Activated CD4-positive, alpha-beta T cell treated with anti-CD3 and anti-CD28 coated beads, Interleukin-2, amount 50 U/mL, for 48 hours (primary cell): ENCODE data around the gene SPRR5.

Experiments used
- DNase-seq, 2 experiments: peaks; one replicate each; pipeline ENCODE4 v3.0.0-alpha.2; 2020

Gene SPRR5

GRCh38 chr1:152951711-152952110, 4.7 kb downstream of the SPRR5 start:
- DNase-seq = no peak

DNA sequence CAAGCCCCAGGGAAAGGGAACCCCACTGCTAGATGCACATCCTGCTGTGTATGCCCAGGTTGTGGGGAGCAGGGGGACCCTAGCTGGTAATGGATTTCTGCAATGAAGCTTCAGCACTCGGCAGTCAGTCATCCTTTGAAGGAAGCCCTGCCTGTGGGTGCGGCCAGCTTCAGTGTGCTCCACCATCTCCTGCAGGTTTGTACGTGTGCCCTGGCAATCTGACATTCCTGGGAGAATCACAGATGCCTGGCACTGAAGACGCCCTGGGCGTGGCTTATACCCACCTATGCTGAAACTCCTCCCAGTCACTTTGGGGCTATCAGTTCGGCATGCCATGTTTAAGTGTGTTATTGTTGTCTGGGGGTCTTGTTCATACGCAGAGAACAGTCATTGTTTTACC, 6.8 kb downstream of the SPRR5 start:
- DNase-seq = no peak

- DNase-seq = no peak
Measured at GRCh38 chr1:152954436-152954835, 7.4 kb downstream of the SPRR5 start.

- DNase-seq = no peak
Measured at GRCh38 chr1:152957561-152957960, 10.6 kb downstream of the SPRR5 start.

- DNase-seq = no peak
Measured at GRCh38 chr1:152959273-152959672, 12.3 kb downstream of the SPRR5 start.

DNA sequence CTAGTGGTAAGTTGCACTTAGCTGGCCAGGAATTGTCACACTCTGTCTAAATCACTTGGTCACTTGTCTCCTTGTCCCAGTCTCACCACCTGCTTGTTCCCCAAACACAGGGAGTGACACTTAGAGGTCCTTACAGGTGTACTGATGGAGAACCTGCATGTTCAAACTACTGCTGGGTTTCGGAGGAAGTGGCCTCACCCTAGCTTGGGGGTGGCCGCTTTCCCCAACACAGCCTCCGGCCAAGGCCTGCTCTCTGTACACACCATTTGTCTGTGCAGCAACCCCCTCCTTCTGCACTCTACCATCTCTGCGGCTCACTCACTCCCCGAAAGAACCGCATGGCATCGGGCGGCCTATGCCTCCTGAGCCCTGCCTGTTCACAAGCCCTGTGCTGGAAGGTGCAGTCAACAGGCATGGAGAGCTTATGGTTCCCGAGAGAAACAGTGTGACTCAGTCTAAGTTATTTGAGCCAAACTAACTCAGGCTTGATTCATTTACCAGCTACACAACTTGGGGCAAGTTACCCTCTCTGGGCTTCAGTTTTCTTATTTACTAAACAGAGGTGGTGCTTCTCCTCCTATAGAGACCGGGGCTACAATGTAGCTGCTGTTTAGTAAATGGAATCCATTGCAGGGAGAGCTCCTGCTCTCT, 12.9 kb downstream of the SPRR5 start:
- DNase-seq = no peak

- no peak for DNase-seq
Measured at GRCh38 chr1:152960452-152961044, 13.5 kb downstream of the SPRR5 start.

- no peak for DNase-seq
Measured at GRCh38 chr1:152961226-152961891, 14.4 kb downstream of the SPRR5 start.

DNA sequence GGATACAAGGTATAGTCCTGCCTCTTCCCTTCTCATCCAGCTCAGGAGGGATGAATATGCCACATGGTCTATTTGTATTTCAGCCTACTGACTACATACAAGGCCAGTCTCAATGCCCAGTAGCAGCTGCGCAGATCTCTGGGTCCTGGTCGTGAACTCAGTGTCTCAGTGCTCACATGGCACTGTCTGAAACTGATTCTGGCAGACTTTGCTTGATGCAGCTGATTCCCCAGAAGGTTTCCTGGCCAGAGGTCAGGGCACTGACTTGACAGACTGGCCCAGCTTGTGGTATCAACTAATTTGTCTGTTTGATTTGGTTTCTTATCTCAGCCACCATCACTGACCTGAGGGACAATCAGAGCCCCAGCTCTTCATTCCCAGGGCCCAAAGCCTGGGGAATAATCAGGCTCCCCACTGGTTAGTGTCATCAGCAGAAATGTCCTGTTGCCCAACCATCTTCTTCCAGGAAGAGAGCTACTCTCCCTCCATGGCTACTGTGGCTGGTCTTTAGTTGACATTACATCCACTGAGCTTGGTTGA, 15.9 kb downstream of the SPRR5 start:
- DNase-seq = no peak

- no peak for DNase-seq
Measured at GRCh38 chr1:152964536-152964935, 17.5 kb downstream of the SPRR5 start.

DNA sequence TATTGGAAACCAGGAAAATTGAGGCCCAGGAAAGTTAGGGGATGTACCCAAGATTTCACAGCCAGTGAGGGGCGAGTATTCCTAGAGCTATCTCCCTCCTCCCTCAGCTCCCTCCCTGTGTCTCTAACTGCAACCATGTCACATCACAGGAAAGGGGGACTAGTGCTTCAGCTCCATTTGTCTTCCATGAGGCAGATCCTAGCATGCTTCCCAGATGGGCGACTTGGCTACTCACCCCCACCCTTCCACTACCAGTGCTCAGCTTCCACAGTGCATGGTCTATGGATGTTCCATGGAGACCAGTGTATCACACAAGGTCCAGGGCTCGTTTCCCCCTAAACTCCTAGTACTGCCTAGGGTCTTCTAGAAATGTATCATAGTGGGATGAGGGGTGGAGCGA, 18.8 kb downstream of the SPRR5 start:
- no peak for DNase-seq

DNA sequence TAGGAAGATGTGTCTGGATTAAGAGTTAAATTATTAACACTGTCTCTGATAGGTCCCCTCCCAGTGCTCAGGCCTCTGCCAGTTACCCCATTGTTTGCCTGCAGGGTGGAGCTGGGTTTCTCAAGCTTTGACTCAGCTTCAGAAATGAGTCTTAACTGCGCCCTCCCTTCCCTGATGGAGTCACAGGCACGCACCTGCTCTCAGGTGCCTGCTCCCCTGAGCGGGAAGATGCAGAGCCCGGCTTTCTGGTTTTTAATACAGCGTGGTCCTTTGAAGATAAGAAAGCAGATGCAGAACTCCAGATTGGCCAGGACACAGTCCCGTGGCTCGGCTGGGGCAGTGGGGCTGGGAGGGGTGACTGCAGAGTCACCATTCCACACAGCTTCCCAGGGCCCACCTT, 20.2 kb downstream of the SPRR5 start:
- no peak for DNase-seq

- no peak for DNase-seq
Measured at GRCh38 chr1:152968248-152968647, 21.2 kb downstream of the SPRR5 start.

- DNase-seq = no peak
Measured at GRCh38 chr1:152969036-152969435, 22.0 kb downstream of the SPRR5 start.

GRCh38 chr1:152970495-152970894, 23.5 kb downstream of the SPRR5 start, which contains the start of gene SPRR4:
TSS of gene SPRR4 (plus strand) at chr1:152970648. CDS start at chr1:152971891, 1,243 bp downstream.
- no peak for DNase-seq

DNA sequence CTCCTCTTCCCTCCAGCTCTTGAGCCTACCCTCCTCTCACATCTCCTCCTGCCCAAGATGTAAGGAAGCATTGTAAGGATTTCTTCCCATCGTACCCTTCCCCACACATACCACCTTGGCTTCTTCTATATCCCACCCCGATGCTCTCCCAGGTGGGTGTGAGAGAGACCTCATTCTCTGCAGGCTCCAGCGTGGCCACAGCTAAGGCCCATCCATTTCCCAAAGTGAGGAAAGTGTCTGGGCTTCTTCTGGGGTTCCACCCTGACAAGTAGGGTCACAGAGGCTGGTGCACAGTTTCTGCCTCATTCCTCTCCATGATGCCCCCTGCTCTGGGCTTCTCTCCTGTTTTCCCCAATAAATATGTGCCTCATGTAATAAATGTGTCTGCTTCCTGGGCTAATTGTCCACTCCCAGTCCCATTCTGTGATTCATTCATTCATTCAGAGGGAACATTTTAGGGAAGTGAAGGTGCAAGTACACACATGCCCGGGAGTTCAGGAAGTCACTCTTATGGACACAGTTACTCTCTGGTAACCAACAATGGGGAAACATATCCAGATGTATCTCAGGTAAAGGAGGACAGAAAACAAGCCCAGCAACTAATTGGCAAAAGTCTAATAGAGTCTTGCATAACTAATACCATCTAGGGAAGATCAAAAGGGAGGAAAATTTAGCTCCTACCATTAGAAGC, 25.3 kb downstream of the SPRR5 start:
- DNase-seq = no peak

GRCh38 chr1:152976688-152977087, 29.7 kb downstream of the SPRR5 start:
- DNase-seq = no peak

- no peak for DNase-seq
Measured at GRCh38 chr1:152977614-152978013, 30.6 kb downstream of the SPRR5 start.

- no peak for DNase-seq
Measured at GRCh38 chr1:152980676-152981075, 33.7 kb downstream of the SPRR5 start.

DNA sequence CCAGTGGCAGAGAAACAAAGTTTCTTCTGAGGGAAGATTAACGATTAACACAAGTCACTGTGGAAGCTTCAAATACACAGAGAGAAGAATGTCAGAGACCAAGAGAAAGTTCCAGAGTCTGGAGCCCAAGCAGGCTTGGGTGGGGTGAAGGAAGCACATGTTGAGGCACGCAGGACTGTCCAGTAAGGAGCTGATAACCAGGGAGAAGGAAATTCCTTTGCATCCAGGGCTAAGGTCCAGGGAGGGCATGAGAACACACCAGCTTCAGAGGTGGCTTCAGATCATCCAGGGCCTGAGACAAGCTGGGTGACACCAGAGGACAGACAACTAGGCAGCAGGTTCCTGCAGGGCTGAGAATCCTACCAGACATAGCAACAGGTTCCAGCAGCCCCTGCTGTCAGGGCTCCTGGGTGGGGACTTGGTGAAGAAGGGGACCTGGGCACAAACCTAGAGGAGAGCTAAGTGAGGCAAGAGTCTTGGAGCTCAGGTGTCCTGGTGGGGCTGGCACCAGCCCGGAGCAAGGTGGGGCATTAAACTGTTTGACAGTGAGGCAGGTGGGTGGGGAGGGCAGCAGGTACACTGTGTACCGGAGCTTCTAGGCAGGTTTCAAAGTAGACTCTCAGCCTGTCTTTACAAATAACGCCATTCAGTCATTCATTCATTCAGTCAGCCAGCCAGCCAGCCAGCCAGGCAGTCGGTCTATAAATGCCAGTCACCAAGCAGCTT, 34.3 kb downstream of the SPRR5 start:
- DNase-seq = no peak

DNA sequence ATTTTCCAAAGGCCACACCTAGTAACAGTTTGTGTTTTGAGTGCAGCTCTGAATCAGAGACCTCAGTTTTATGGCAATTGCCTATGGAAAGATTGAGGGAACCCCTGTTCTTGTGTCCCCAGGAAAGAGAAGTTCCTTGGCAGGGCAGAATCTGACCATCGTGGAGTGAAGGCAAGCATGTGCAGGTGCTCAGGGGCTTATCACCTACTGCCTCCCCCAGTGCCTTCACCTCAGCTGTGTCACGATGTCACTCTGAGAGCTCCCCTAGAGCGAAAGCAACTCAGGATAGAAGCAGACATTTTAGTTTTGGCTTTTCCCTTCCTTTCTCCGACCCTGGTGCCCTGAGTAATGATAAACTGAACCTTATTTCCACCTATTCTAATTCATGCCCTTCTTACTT, 35.1 kb downstream of the SPRR5 start:
- DNase-seq = no peak

DNA sequence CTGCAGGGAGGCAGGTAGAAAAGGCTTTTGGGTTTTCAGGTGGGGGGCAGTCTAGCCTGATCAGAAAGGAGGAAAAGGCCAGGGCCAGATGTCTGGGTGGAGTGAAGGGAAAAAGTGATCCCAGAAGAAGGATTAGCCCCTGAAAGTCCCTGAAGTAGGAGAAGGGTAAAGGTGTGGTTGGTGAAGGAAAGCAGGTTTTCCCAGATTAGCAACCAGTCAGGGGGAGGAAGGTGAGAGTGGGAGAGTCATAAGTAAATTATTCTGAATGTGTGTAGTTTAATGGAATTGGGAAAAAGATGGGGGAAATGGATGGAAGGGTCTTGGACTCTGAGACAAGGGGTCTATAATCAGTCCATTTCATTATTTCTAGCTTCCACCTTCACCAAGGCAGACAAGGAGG, 36.2 kb downstream of the SPRR5 start:
- no peak for DNase-seq

- DNase-seq = no peak
Measured at GRCh38 chr1:152983743-152984142, 36.7 kb downstream of the SPRR5 start, which contains the start of gene SPRR1A. TSS of gene SPRR1A (plus strand) at chr1:152984081. CDS start at chr1:152985231, 1,150 bp downstream.
